Posterior cingulate gyrus (tissue), 11 donors: Measurements from ENCODE around the gene NRK.
A peak's percentile ranks its signal among the peaks of the same experiment; 100 is the strongest.
"Not testable (repeated sequence)": the region's sequence is repeated elsewhere in the genome, so short reads cannot be mapped to it uniquely, and the experiment has no call there.

Experiments
- DNase-seq, 10 donors: peaks; one replicate each; pipeline versions ENCODE4 v3.0.0 to v3.0.0-alpha.2; 2020 to 2021; ENCODE audit warnings: mixed read lengths in 3 of 10
- intact Hi-C: fragments of 100-400 bp; cut with DNase I; formaldehyde crosslinking; loops from one replicate; pipeline ENCODE4 v1.15.1; 2023

The NRK gene

GRCh38 chrX:105874790-105875189, 52.5 kb downstream of the NRK start:
- no peak for DNase-seq
- intact Hi-C loops, result no loop called here

GRCh38 chrX:105876658-105877057, 54.3 kb downstream of the NRK start:
- intact Hi-C loops, result no loop called here
- DNase-seq, result no peak

GRCh38 chrX:105880491-105880890, 58.2 kb downstream of the NRK start:
- intact Hi-C loops, result no loop called here
- DNase-seq, result no peak

GRCh38 chrX:105882581-105883275, 60.4 kb downstream of the NRK start:
- intact Hi-C loops, result no loop called here
- no peak for DNase-seq

- intact Hi-C loops, result no loop called here
- no peak for DNase-seq
Observed at GRCh38 chrX:105894721-105895120, 72.4 kb downstream of the NRK start.

GRCh38 chrX:105909576-105909975, 87.2 kb downstream of the NRK start:
- DNase-seq, result peak in 1 of 10 donors; percentile 38
- intact Hi-C loops, result no loop called here

GRCh38 chrX:105910563-105911105, 88.3 kb downstream of the NRK start:
- no peak for DNase-seq
- intact Hi-C loops, result no loop called here

GRCh38 chrX:105945266-105945665, 122.9 kb downstream of the NRK start:
- DNase-seq, result no peak
- intact Hi-C loops, result no loop called here

- DNase-seq, result no peak
- intact Hi-C loops, result no loop called here
Observed at GRCh38 chrX:105969487-105969886, 147.1 kb downstream of the NRK start.

GRCh38 chrX:105972690-105973386, 150.5 kb downstream of the NRK start:
- intact Hi-C loops, result no loop called here
- peak in 1 of 10 donors; percentile 32 for DNase-seq

GRCh38 chrX:105973387-105973739, 151.0 kb downstream of the NRK start:
- intact Hi-C loops, result no loop called here
- DNase-seq, result no peak

- DNase-seq, result no peak
- intact Hi-C loops, result loop anchor here (5.0 kb wide), 1 partner anchor 422 kb away; no protein-coding TSS in a partner anchor
Observed at GRCh38 chrX:105975382-105975781, 153.0 kb downstream of the NRK start.

- DNase-seq, result peak in 2 of 10 donors; percentile 66 to 67
- intact Hi-C loops, result no loop called here
Observed at GRCh38 chrX:105981772-105982485, 159.6 kb downstream of the NRK start.

- peak in 1 of 10 donors; percentile 49 for DNase-seq
- intact Hi-C loops, result not testable (repeated sequence)
Observed at GRCh38 chrX:105988487-105988886, 166.1 kb downstream of the NRK start.

GRCh38 chrX:105999294-105999693, 177.0 kb downstream of the NRK start:
- intact Hi-C loops, result no loop called here
- no peak for DNase-seq

- intact Hi-C loops, result no loop called here
Observed at GRCh38 chrX:106000203-106000602, 177.9 kb downstream of the NRK start.

GRCh38 chrX:106000609-106001008, 178.3 kb downstream of the NRK start:
- intact Hi-C loops, DNase-seq: not testable (repeated sequence)

More at GRCh38 chrX:106000203-106000602, 177.9 kb downstream of the NRK start:
- no peak for DNase-seq

- DNase-seq, result no peak
- intact Hi-C loops, result no loop called here
Observed at GRCh38 chrX:106005684-106006083, 183.3 kb downstream of the NRK start.

- intact Hi-C loops, result no loop called here
- no peak for DNase-seq
Observed at GRCh38 chrX:106007815-106008214, 185.5 kb downstream of the NRK start.
